ENCODE data around the gene PAQR4.

PAQR4 gene

DNA sequence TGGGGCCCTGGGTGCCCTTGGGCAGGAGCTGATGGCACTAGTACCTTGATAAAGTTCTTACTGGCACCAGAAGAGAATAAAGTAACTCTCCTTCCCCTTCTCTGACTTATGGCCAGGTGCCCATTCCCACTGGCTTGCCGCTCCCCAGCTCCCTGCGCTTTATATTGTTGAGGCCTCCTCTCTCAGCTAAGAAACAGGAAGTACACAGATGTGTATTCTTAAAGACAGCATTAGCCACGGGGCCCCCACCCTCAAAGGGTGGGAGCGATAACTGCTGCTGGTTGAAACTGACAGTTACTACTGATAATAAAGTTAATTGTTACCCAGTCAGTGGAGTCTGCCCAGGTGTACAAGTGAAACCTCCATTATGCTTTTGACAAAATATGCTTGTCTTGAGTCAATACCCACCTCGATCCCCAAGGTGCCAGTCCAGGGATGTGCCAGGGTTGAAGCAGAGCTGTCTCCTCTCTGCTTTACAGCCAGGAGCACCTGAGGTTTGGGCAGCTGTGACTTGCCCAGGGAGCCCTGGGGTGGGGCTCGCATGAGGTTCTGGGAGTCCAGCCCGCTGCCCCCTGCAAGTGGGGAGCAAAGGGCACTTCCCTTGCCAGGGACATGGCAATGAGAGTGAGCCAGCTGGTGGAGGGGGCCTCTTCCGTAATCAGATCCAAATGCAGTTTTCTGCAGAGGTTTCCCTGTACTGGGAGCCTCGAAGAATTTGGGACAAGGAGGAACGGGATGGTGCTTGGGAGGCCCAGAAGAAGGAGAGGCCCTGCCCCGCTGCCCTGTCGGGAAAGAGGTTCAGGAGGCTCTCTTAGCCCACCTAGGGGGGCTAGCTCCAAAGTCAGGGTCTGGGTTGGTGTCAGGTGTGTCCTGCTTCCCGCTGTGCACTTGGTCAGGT lies 38.2 kb downstream of the PAQR4 start:
- TF ChIP-seq EZH2 (IDR thresholded peaks at IDR 0.05) (no peak), POLR2AphosphoS5 (IDR thresholded peaks at IDR 0.05; ENCODE audit: borderline replicate concordance, low read depth, low read length) (no peak), FOXP2 (optimal IDR thresholded peaks at IDR 0.05; ENCODE audit: control extremely low read depth, extremely low read length, insufficient read depth) (no peak)
- no peaks in the 10 kb centered on the region for H3K36me3 ChIP-seq (ENCODE audit: insufficient read depth, low read length)
- no peak overlapping the region for H3K27ac ChIP-seq
- no peak for DNase-seq (ENCODE audit: low read depth, low spot score)
- no peak overlapping the region for H3K4me3 ChIP-seq
- no peaks in the 10 kb centered on the region for H3K9me3 ChIP-seq (ENCODE audit: low read depth, low read length)
- no peak overlapping the region for H3K9ac ChIP-seq (ENCODE audit: insufficient read length)

- Histone ChIP-seq H3K27ac (no peak overlapping the region), H3K9me3 (ENCODE audit: low read depth, low read length) (no peaks in the 10 kb centered on the region), H3K9ac (ENCODE audit: insufficient read length) (no peak overlapping the region), H3K4me3 (no peak overlapping the region), H3K36me3 (ENCODE audit: insufficient read depth, low read length) (no peaks in the 10 kb centered on the region)
- TF ChIP-seq POLR2AphosphoS5 (IDR thresholded peaks at IDR 0.05; ENCODE audit: borderline replicate concordance, low read depth, low read length) (no peak), EZH2 (IDR thresholded peaks at IDR 0.05) (no peak), FOXP2 (optimal IDR thresholded peaks at IDR 0.05; ENCODE audit: control extremely low read depth, extremely low read length, insufficient read depth) (no peak)
- DNase-seq (ENCODE audit: low read depth, low spot score): no peak
These were observed 39.0 kb downstream of the PAQR4 start for GRCh38 chr16:3007957-3008689.

GRCh38 chr16:3008690-3009037 lies 39.5 kb downstream of the PAQR4 start:
- no peak for DNase-seq (ENCODE audit: low read depth, low spot score)
- no peak overlapping the region for H3K4me3 ChIP-seq
- no peaks in the 10 kb centered on the region for H3K9me3 ChIP-seq (ENCODE audit: low read depth, low read length)
- TF ChIP-seq POLR2AphosphoS5 (IDR thresholded peaks at IDR 0.05; ENCODE audit: borderline replicate concordance, low read depth, low read length) (no peak), EZH2 (IDR thresholded peaks at IDR 0.05) (no peak), FOXP2 (optimal IDR thresholded peaks at IDR 0.05; ENCODE audit: control extremely low read depth, extremely low read length, insufficient read depth) (no peak)
- H3K9ac ChIP-seq (ENCODE audit: insufficient read length): no peak overlapping the region
- H3K27ac ChIP-seq: no peak overlapping the region
- no peaks in the 10 kb centered on the region for H3K36me3 ChIP-seq (ENCODE audit: insufficient read depth, low read length)

DNA sequence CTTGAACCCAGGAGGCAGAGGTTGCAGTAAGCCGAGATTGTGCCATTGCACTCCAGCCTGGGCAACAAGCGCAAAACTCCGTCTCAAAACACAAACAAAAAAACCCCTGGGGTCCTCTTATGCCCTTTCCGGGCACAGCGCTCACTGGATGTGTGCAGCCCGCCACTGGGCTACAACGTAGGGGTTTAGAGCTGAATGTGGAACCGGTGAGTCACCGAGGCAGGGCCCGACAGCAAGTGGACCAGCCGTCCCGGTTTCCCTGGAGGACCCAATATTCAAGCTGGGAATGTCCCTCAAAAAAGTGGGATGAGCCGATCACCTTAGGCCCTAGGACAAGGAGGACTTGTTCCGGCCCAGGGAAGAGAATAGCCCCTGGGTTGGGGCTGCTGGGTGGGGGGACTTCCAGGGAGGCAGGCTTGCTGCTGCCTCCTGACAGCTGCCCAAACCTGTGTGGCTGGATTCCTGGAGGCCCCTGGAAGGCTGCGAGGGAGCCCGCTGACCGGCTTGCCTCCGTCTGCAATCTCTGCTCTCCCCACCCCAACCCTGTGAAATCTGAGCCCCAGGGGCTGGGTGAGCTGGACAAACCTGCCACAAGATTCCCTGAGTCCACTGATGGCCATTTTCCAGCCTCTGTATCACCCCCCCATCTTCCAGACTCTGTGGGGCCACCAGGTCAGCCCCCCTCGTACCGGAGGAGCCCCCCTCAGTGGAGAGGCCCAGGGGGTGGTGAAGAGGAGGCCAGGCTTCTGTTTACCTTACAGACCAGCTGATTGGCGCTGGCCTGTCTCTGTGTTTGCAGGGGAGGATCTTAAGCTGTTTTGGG lies 40.6 kb downstream of the PAQR4 start:
- H3K27ac ChIP-seq: no peak overlapping the region
- no peak for TF ChIP-seq POLR2AphosphoS5 (IDR thresholded peaks at IDR 0.05; ENCODE audit: borderline replicate concordance, low read depth, low read length)
- TF ChIP-seq FOXP2 (optimal IDR thresholded peaks at IDR 0.05; ENCODE audit: control extremely low read depth, extremely low read length, insufficient read depth): no peak
- TF ChIP-seq EZH2 (IDR thresholded peaks at IDR 0.05): no peak
- no peak for DNase-seq (ENCODE audit: low read depth, low spot score)
- no peaks in the 10 kb centered on the region for H3K36me3 ChIP-seq (ENCODE audit: insufficient read depth, low read length)
- no peaks in the 10 kb centered on the region for H3K9me3 ChIP-seq (ENCODE audit: low read depth, low read length)
- H3K9ac ChIP-seq (ENCODE audit: insufficient read length): no peak overlapping the region
- H3K4me3 ChIP-seq: no peak overlapping the region

DNA sequence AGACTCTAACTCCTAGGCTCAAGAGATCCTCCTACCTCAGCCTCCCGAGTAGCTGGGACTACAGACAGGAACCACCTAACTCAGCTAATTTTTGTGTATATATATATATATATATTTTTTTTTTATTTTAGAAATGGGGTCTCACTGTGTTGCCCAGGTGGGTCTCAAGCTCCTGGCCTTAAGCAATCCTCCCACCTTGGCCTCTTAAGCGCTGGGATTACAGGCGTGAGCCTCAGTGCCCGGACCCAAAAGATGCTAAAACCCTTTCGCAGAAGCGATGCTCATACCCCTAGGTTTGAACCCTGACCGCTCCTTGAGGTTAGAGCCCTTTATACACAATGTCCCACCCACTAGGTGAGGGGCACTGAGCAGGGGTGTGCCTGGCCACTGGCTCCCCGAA lies 41.4 kb downstream of the PAQR4 start:
- Histone ChIP-seq H3K36me3 (ENCODE audit: insufficient read depth, low read length) (no peaks in the 10 kb centered on the region), H3K4me3 (no peak overlapping the region), H3K27ac (no peak overlapping the region), H3K9ac (ENCODE audit: insufficient read length) (no peak overlapping the region), H3K9me3 (ENCODE audit: low read depth, low read length) (no peaks in the 10 kb centered on the region)
- TF ChIP-seq FOXP2 (optimal IDR thresholded peaks at IDR 0.05; ENCODE audit: control extremely low read depth, extremely low read length, insufficient read depth) (no peak), POLR2AphosphoS5 (IDR thresholded peaks at IDR 0.05; ENCODE audit: borderline replicate concordance, low read depth, low read length) (no peak), EZH2 (IDR thresholded peaks at IDR 0.05) (no peak)
- DNase-seq (ENCODE audit: low read depth, low spot score): no peak

GRCh38 chr16:3012246-3012645 lies 43.1 kb downstream of the PAQR4 start:
- Histone ChIP-seq H3K27ac (no peak overlapping the region), H3K9me3 (ENCODE audit: low read depth, low read length) (no peaks in the 10 kb centered on the region), H3K36me3 (ENCODE audit: insufficient read depth, low read length) (no peaks in the 10 kb centered on the region), H3K9ac (ENCODE audit: insufficient read length) (no peak overlapping the region), H3K4me3 (no peak overlapping the region)
- DNase-seq (ENCODE audit: low read depth, low spot score): no peak
- TF ChIP-seq FOXP2 (optimal IDR thresholded peaks at IDR 0.05; ENCODE audit: control extremely low read depth, extremely low read length, insufficient read depth) (no peak), EZH2 (IDR thresholded peaks at IDR 0.05) (no peak), POLR2AphosphoS5 (IDR thresholded peaks at IDR 0.05; ENCODE audit: borderline replicate concordance, low read depth, low read length) (no peak)

GRCh38 chr16:3012828-3013420 lies 43.8 kb downstream of the PAQR4 start, which contains the start of gene CLDN9:
Gene CLDN9, plus strand, starts transcription at chr16:3012923. Its CDS starts 440 bp downstream, at chr16:3013363.
- Histone ChIP-seq H3K4me3 (no peak within 1 kb of the TSS), H3K9me3 (ENCODE audit: low read depth, low read length) (no peaks in the 10 kb centered on the region), H3K9ac (ENCODE audit: insufficient read length) (no peak within 1 kb of the TSS), H3K27ac (no peak within 1 kb of the TSS), H3K36me3 (ENCODE audit: insufficient read depth, low read length) (no peaks in the 10 kb centered on the region)
- no peak for DNase-seq (ENCODE audit: low read depth, low spot score)
- TF ChIP-seq EZH2 (IDR thresholded peaks at IDR 0.05): no peak
- TF ChIP-seq POLR2AphosphoS5 (IDR thresholded peaks at IDR 0.05; ENCODE audit: borderline replicate concordance, low read depth, low read length): no peak
